SJSA1 (cell line): Measurements from ENCODE around the gene TAF11. TPM values are rescaled to one million over a fixed set of nuclear protein-coding genes. Genes with fewer than 3 reads are reported as not detected.
"Not testable (repeated sequence)": the region's sequence is repeated elsewhere in the genome, so short reads cannot be mapped to it uniquely, and the experiment has no call there.

Source experiments
- DNase-seq, 2 experiments: peaks; one replicate each; pipeline ENCODE4 v3.0.0-alpha.2; 2015 to 2020; ENCODE audit warnings: low spot score in 2 of 2, low read depth in 1 of 2
- H3K27ac ChIP-seq: fragments of 250-450 bp; sonication (Bioruptor Pico); 2 replicates; pipeline ENCODE4 v1.5.1; 2020; ENCODE audit warnings: mild to moderate bottlenecking, moderate library complexity
- H3K27me3 ChIP-seq: fragments of 250-450 bp; sonication (Bioruptor Pico); replicated peaks from 2 replicates; pipeline ENCODE4 v1.5.1; 2020; ENCODE audit warnings: mild to moderate bottlenecking, moderate library complexity
- H3K36me3 ChIP-seq: fragments of 250-450 bp; sonication (Bioruptor Pico); 2 replicates; pipeline ENCODE4 v1.5.1; 2020; ENCODE audit warnings: mild to moderate bottlenecking
- H3K4me1 ChIP-seq: fragments of 250-450 bp; sonication (Bioruptor Pico); replicated peaks from 2 replicates; pipeline ENCODE4 v1.6.1; 2021; ENCODE audit warnings: mild to moderate bottlenecking
- H3K4me3 ChIP-seq: fragments of 250-450 bp; sonication (Bioruptor Pico); 2 replicates; pipeline ENCODE4 v1.5.1; 2020; ENCODE audit warnings: mild to moderate bottlenecking
- H3K9me3 ChIP-seq: fragments of 250-450 bp; sonication (Bioruptor Pico); replicated peaks from 2 replicates; pipeline ENCODE4 v1.5.1; 2020; ENCODE audit warnings: mild to moderate bottlenecking
- total RNA-seq: library from RNA; depleted of rRNA; stranded (reverse); fragments of >200 nt; shearing (Covaris generic); gene quantifications from 2 replicates; pipeline ENCODE4 v1.2.3, GENCODE V29; 2014; rRNA removed

Gene TAF11, protein sequence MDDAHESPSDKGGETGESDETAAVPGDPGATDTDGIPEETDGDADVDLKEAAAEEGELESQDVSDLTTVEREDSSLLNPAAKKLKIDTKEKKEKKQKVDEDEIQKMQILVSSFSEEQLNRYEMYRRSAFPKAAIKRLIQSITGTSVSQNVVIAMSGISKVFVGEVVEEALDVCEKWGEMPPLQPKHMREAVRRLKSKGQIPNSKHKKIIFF
- 63.7 and 72.5 TPM in 2 replicates for total RNA-seq

DNA sequence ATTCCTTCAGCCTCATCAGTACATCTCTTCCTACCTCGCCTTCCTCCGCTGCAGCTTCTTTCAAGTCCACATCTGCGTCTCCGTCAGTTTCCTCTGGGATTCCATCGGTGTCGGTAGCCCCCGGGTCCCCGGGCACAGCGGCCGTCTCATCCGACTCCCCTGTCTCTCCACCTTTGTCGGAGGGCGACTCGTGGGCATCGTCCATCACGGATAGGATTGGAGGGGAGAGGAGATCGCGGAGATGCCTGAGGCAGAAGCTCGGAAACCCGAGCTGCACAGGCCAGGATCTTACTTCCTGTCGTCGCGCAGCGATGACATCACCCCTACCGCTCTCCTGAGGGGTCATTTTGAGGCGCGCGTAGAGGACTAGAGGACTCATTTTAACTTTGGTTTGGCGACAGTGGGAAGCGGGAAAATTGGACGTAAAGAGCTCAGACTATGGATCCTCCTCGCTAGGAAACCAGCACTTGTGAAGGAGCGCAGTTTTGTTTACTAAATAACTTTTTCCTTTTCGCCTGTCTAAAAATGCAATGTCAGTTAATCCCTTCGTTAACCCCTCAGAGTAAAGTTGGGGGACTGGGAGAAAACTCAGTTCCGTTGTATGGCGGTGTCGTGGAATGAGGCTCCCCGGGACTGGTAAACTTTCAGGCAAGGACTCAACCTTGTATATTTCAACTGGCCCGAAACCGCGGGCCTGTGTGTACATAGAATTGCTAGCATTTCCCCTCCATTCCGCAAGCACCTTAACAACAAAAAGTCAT, at the start of gene TAF11:
Gene TAF11, minus strand, starts transcription at position 290 of the 761 bp plus-strand sequence. Its CDS starts 85 bp downstream, at position 205.
- Histone ChIP-seq H3K27me3 (no peaks in the 10 kb centered on the region), H3K4me1 (peaks cover 19% of the 10 kb centered on the region), H3K36me3 (peaks cover 26% of the 10 kb centered on the region), H3K4me3 (peak within 1 kb of the TSS; percentile 82), H3K9me3 (no peaks in the 10 kb centered on the region), H3K27ac (peak within 1 kb of the TSS; percentile 84)
- peak; percentile 91 to 94 for DNase-seq

DNA sequence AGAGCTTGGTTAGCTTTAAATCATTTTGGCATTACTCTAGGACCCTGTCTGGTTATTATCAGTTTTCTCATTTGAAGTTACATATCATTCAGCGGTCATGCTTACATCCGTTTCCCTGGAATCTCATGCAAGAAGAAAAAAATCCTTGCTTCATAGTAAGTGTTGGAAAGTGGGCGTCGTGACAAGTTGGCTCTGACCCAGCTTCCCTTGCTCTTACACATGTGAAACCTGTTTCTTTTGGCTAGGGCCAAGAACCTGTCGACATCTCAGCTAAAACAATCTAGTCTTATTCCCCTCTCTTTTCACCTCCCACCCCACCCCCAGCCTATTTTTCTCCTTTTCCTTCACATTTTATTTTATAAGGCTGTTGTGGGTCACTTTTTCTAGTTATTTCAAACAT, 46.7 kb upstream of the TAF11 start:
- no peak for DNase-seq
- H3K4me3 ChIP-seq = no peak overlapping the region

DNA sequence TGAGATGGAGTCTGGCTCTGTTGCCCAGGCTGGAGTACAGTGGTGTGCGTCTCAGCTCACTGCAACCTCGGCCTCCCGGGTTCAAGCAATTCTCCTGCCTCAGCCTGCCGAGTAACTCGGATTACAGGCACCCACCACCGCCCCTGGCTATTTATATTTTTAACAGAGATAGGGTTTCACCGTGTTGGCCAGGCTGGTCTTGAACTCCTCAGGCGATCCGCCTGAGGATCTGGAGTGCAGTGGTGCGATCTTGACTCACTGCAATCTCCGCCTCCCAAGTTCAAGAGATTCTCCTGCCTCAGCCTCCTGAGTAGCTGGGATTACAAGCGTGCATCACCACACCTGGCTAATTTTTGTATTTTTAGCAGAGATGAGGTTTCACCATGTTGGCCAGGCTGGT, 44.4 kb upstream of the TAF11 start:
- H3K27ac ChIP-seq, H3K4me1 ChIP-seq, H3K27me3 ChIP-seq, H3K4me3 ChIP-seq, H3K36me3 ChIP-seq, H3K9me3 ChIP-seq, DNase-seq: not testable (repeated sequence)

More for the DNA sequence above, 46.7 kb upstream of the TAF11 start:
- Histone ChIP-seq H3K27me3 (no peaks in the 10 kb centered on the region), H3K27ac (no peak overlapping the region), H3K4me1 (no peaks in the 10 kb centered on the region), H3K9me3 (no peaks in the 10 kb centered on the region), H3K36me3 (no peaks in the 10 kb centered on the region)

DNA sequence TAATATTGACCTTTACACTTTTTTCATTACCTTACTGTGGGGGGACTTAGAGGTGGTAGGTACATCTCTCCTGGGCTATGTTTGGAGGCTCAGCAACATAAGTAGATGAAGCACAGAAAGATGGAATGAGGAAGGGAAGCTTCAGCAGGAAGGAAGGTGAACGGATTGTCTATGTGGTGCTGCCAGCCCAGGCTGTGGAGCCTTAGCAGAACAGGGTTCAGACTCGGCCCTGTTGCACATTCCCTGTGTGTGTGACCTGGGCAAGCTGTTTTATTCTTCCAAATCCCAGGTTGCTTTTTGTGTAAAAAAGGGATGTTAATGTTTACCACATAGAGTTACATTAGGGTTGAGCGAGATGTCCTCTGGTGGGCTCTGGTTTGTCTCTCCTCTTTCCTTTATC, 42.4 kb upstream of the TAF11 start:
- Histone ChIP-seq H3K4me3 (no peak overlapping the region), H3K27me3 (no peaks in the 10 kb centered on the region), H3K27ac (no peak overlapping the region), H3K4me1 (no peaks in the 10 kb centered on the region), H3K9me3 (no peaks in the 10 kb centered on the region), H3K36me3 (no peaks in the 10 kb centered on the region)
- no peak for DNase-seq

DNA sequence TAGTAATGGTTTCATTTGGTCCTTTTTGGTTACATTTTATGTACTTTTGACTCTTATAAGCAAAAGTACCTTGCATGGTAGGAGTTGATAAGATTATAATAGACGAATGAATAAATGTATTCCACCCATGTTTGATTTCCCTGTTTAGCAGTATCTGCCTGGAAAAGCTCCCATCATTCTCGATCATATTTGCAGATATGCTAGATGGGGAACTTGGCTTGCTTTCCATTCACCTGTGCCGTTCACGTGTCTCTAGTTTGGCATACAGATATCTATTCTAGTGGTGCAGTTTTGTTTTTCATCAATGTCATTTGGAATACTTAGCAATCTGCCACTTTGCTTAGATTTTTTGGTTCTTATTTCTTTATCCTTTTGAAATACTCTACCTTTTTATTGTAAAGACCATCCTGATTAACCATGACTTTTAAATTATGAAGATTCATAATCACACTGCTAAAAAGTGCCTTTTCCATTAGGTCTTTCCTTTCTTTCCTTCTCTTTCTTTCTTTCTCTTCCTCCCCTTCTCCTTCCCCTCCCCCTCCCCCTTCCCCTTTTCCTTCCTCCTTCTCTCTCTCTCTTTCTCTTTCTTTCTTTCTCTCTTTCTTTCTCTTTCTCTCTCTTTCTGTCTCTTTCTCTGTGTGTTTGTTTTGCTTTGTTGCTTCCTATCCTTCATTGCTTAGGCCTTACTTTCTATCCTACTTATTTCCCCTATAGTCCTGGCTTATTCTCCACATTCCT, 41.6 kb upstream of the TAF11 start:
- no peaks in the 10 kb centered on the region for H3K4me1 ChIP-seq
- H3K36me3 ChIP-seq = no peaks in the 10 kb centered on the region
- no peak for DNase-seq
- no peak overlapping the region for H3K4me3 ChIP-seq
- H3K27ac ChIP-seq = no peak overlapping the region
- H3K9me3 ChIP-seq = no peaks in the 10 kb centered on the region
- H3K27me3 ChIP-seq = no peaks in the 10 kb centered on the region

DNA sequence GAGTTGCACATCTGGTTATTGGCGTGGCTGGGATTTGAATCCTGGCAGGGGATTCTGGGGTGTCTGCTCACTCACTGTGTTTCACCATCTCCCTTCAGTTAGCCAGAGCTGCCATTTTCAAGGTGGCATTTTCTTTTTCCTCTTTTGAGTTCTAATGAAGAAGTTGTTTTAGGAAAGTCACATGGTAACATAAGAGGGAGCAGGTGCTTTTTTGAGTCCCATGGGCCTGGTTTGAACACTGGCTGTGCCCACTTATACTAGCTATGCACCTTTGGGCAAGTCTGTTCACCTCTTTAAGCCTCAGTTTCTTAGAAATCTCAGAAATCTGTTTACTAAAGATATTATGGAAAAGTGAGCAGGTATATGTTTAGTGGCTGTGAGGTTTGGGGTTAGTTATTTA, 40.9 kb upstream of the TAF11 start:
- H3K4me1 ChIP-seq = no peaks in the 10 kb centered on the region
- H3K36me3 ChIP-seq = no peaks in the 10 kb centered on the region
- H3K27me3 ChIP-seq = no peaks in the 10 kb centered on the region
- H3K4me3 ChIP-seq = no peak overlapping the region
- DNase-seq = no peak
- H3K27ac ChIP-seq = no peak overlapping the region
- no peaks in the 10 kb centered on the region for H3K9me3 ChIP-seq

DNA sequence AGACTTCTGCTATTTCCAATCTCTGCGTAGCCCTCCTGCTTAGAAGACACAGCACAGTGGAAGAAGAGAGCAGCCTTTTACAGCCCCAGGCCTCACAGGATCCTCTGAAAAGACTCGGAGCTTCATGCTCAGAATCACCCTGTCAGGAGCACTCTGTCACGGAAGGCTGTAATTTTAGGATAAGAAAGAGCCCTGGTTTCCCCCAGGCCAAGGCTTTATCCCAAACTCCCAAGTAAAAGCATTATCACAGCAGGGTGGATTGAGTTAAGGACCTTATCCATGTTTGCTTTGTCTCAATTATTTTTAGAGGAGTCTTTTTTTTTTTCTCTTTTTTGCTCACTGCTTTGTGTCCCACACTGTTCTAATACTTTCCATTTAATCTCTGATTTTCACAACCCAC, 40.4 kb upstream of the TAF11 start:
- Histone ChIP-seq H3K27ac (no peak overlapping the region), H3K4me3 (no peak overlapping the region), H3K36me3 (no peaks in the 10 kb centered on the region), H3K4me1 (no peaks in the 10 kb centered on the region), H3K9me3 (no peaks in the 10 kb centered on the region), H3K27me3 (no peaks in the 10 kb centered on the region)
- no peak for DNase-seq

DNA sequence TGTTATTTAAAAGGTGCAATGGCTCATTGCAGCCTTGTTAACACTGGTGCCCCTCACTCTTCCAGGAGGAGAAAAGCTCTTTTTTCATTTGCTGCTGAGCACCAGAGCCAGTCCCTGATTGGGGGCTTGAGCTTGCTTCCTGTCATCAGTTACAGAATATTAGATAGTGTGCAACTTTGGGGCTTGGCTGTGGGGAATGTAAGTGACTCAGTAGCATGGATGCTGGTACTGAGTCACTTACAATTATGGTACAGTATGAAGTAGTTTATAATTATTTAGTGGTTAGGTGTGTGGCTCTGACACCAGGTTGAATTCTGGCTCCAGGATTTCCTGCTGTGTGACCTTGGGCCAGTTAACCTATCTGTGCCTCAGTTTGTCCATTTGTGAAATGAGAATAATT, 38.8 kb upstream of the TAF11 start:
- no peak overlapping the region for H3K27ac ChIP-seq
- no peaks in the 10 kb centered on the region for H3K27me3 ChIP-seq
- H3K4me1 ChIP-seq = peaks cover 4% of the 10 kb centered on the region; the same call in 1 of the 2 replicates
- no peaks in the 10 kb centered on the region for H3K9me3 ChIP-seq
- H3K36me3 ChIP-seq = no peaks in the 10 kb centered on the region
- DNase-seq = peak in 1 of 2 experiments; percentile 6
- no peak overlapping the region for H3K4me3 ChIP-seq

DNA sequence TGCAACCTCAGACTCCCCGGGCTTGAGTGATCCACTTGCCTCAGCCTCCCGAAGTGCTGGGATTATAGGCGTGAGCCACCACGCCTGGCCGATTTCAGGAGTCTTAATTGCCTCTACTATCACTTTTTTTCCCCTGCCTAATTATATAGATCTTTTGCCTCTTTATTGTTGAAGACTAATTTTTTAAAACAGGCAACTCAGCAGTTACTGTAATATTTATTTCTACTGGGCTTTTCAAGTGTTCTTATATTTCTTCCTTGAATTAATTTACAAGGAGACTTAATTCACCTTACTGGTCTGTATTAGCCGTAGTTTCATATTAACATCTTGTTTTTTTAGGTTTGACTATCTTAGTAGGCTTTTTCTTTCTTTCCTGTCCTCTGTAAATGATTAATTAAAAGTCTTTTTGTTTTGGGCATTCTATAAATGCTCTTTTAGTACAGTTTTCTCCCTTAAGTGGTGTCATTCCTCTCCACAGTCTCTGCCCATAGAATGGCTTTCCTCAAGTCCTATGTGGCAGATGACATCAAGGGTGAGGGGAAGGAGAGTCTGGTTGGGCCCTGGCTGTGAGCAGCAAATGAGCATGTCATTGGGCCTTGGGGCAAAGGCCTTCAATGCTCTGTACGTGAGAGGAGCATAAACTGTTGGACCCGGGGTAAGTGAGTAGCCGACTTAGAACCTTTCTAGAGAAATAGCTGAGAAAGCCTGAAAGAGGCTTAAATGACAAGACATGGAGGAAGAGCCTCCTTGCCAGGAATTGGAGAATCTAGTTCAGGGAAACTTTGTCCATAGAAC, 37.2 kb upstream of the TAF11 start:
- Histone ChIP-seq H3K4me3 (no peak overlapping the region), H3K27me3 (no peaks in the 10 kb centered on the region), H3K9me3 (no peaks in the 10 kb centered on the region), H3K36me3 (no peaks in the 10 kb centered on the region), H3K27ac (no peak overlapping the region), H3K4me1 (peaks cover 4% of the 10 kb centered on the region; the same call in 1 of the 2 replicates)
- no peak for DNase-seq

DNA sequence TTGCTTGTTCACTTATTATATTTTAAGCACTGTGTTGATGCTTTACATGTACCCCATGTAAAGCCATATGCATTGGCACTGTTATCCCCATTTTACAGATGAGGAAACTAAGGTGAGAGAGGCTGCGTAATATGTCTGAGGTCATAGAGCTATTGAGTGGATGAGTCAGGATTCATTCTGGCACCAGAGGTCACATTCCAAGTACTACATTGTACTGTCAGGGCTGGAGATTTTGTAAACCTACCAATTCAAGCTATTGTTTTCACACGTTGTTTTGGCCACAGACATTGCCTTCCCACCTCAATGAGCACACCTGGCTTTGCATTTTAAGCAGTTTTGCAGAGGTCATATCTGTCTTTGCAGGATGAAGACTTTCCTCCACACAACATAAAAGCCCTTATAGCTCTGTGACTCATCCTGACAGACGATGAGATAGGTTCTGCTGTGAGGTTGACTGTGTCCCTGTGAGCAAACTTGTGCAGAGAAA, 34.4 kb upstream of the TAF11 start:
- Histone ChIP-seq H3K4me1 (peaks cover 7% of the 10 kb centered on the region; the same call in 1 of the 2 replicates), H3K27ac (no peak overlapping the region), H3K4me3 (no peak overlapping the region), H3K27me3 (no peaks in the 10 kb centered on the region), H3K36me3 (0 out of 2 replicates have a peak, but pooled peaks cover 2% of the 10 kb centered on the region), H3K9me3 (no peaks in the 10 kb centered on the region)
- peak in 1 of 2 experiments; percentile 40 for DNase-seq

DNA sequence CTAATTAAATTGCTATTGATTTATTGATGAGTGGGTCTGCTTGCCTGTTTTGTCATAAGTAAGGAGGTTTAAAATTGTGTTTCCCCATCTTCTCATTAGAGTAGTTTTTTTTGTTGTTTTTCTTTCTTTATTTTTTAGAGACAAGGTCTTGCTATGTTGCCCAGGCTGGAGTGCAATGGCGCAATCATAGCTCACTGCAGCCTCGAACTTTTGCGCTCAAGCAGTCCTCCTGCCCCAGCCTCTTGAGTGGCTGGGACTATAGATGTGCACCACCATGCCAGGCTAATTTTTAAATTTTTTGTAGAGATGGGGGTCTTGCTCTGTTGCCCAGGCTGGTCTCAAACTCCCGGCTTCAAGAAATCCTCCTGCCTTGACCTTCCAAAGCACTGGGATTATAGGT, 32.3 kb upstream of the TAF11 start:
- Histone ChIP-seq H3K27me3 (no peaks in the 10 kb centered on the region), H3K4me1 (peaks cover 7% of the 10 kb centered on the region; the same call in 1 of the 2 replicates), H3K4me3 (no peak overlapping the region), H3K27ac (no peak overlapping the region), H3K9me3 (no peaks in the 10 kb centered on the region), H3K36me3 (peaks cover 2% of the 10 kb centered on the region; the same call in 1 of the 2 replicates)
- DNase-seq = no peak

DNA sequence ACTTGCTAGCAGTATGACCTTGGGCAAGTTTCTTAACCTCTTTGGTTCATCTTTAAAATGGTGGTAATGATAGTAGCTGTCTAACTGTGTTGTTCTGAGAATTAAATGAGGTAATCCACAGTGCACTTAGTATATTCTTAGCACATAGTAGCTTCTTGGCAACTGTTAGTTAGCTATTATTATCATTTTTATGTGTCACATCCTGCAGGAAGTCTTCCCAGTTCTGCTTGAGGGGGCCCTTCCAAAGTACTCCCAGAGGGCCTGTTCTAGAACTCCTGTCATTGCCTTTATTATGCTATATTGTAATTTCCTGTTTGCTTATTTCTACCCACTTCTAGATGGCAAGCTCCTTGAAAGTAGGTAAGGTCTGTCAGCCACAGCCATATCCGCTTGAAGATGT, 31.8 kb upstream of the TAF11 start:
- Histone ChIP-seq H3K36me3 (peaks cover 2% of the 10 kb centered on the region; the same call in 1 of the 2 replicates), H3K9me3 (no peaks in the 10 kb centered on the region), H3K4me1 (peaks cover 7% of the 10 kb centered on the region; the same call in 1 of the 2 replicates), H3K27me3 (no peaks in the 10 kb centered on the region), H3K27ac (no peak overlapping the region), H3K4me3 (no peak overlapping the region)
- no peak for DNase-seq

DNA sequence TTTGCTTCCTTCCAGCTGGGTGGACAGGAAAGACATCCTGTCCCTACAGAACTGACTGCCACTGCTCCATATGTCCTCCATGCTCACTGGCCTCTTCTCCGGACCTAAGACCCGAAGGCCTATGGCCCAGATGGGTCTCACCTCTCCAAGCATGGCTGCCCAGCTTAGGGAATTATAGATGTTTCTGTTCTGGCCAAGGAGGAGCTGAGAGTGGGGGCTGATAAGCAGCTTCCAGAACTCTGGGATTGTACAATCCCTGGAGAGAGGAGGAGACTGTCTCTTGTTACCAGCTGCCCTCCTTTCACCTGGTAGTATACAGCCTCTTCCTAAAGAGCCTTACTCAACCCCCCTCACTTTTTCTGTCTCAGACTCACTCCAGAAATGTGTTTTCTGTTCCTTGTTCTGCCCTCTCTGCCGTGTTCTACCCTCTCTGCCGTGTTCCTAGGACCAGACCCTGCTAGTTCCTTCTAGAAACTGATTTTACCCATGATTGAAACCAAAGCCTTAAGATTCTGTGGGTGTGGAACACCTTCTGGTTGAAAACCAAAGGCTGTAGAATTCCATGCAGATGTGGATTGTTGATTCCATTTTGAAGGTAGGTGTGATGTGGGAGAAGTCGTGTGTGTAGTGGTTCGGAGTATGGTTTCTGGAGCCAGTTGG, 29.9 kb upstream of the TAF11 start:
- DNase-seq = no peak
- H3K27me3 ChIP-seq = no peaks in the 10 kb centered on the region
- H3K4me1 ChIP-seq = peaks cover 14% of the 10 kb centered on the region
- H3K27ac ChIP-seq = no peak overlapping the region
- no peaks in the 10 kb centered on the region for H3K9me3 ChIP-seq
- no peak overlapping the region for H3K4me3 ChIP-seq
- peaks cover 2% of the 10 kb centered on the region; the same call in 1 of the 2 replicates for H3K36me3 ChIP-seq
